Tibial nerve (tissue), 4 donors: ENCODE data around the gene CTU2. TPM values are rescaled to one million over a fixed set of nuclear protein-coding genes. Genes with fewer than 3 reads are reported as not detected.

ENCODE experiments used
- DNase-seq, 2 donors: peaks; one replicate each; pipeline ENCODE4 v3.0.0-alpha.2; 2019; ENCODE audit warnings: low spot score in 2 of 2
- H3K27ac ChIP-seq, 4 donors: fragments of 200-600 bp; sonication (generic) in 3 of 4; one replicate each; pipeline ENCODE4 v1.5.1; 2017 to 2019; ENCODE audit warnings: mild to moderate bottlenecking in 1 of 4
- H3K27me3 ChIP-seq, 2 donors: fragments of 200-600 bp; sonication (generic) in 1 of 2; one replicate each; pipeline versions ENCODE4 v1.5.1 to v1.6.0; 2017 to 2019
- H3K36me3 ChIP-seq, 3 donors: fragments of 200-600 bp; sonication (generic); one replicate each; pipeline ENCODE4 v1.5.1; 2018 to 2019
- H3K4me1 ChIP-seq, 4 donors: fragments of 200-600 bp; sonication (generic) in 3 of 4; one replicate each; pipeline ENCODE4 v1.5.1; 2017 to 2019
- H3K4me3 ChIP-seq, 4 donors: fragments of 200-600 bp; sonication (generic) in 3 of 4; one replicate each; pipeline ENCODE4 v1.5.1; 2017 to 2019; ENCODE audit warnings: mild to moderate bottlenecking in 1 of 4, moderate library complexity in 1 of 4
- H3K9me3 ChIP-seq, 4 donors: fragments of 200-600 bp; sonication (generic) in 3 of 4; one replicate each; pipeline ENCODE4 v1.5.1; 2017 to 2019
- CTCF ChIP-seq, 5 experiments: fragments of 200-600 bp in 3 of 5; fragments of 450-650 bp in 2 of 5; sonication (generic) in 3 of 5; IDR thresholded peaks; one replicate each; pipeline ENCODE4 v1.5.1; 2016 to 2019; ENCODE audit warnings: antibody characterized with exemption in 5 of 5, mild to moderate bottlenecking in 3 of 5, moderate library complexity in 2 of 5
- EP300 ChIP-seq, 2 donors: sonication (generic); formaldehyde crosslinking; IDR thresholded peaks; one replicate each; pipeline ENCODE4 v1.6.1; 2017; ENCODE audit warnings: antibody characterized with exemption in 2 of 2, mild to moderate bottlenecking in 1 of 2
- POLR2A ChIP-seq, 2 donors: fragments of 450-650 bp; IDR thresholded peaks; one replicate each; pipeline ENCODE4 v1.6.1; 2017; ENCODE audit warnings: antibody characterized with exemption in 2 of 2, mild to moderate bottlenecking in 2 of 2, moderate library complexity in 2 of 2
- WGBS, 2 donors: methylation state at CpG; one replicate each; pipeline ENCODE4 v1.1.5; 2018; 5-methylcytosine and 5-hydroxymethylcytosine counted together
- total RNA-seq, 4 donors: library from RNA; depleted of rRNA; stranded (reverse); fragments of >200 nt; gene quantifications; one replicate each; pipeline ENCODE4 v1.1.0, GENCODE V29; 2016

Gene CTU2
- total RNA-seq, 4 donors from 2014 or later: 12.3 to 22.5 (median 12.5) TPM

- no peaks in the 10 kb centered on the region for H3K9me3 ChIP-seq
- peak overlapping the region in 2 of 4 donors; percentile 63 to 72 for H3K27ac ChIP-seq
- H3K4me3 ChIP-seq: no peak overlapping the region
- H3K4me1 ChIP-seq: peaks cover 0 to 26% (median 17%) of the 10 kb centered on the region in 4 donors
- 37 to 45% methylated on average over 7 of the region's 10 CpGs for WGBS, 2 donors
- H3K27me3 ChIP-seq: peaks cover 0 to 87% of the 10 kb centered on the region in 2 donors
- no peak for DNase-seq
- TF ChIP-seq CTCF (IDR thresholded peaks at IDR 0.05): no peak
- TF ChIP-seq POLR2A (IDR thresholded peaks at IDR 0.05): no peak
- no peak for TF ChIP-seq EP300 (IDR thresholded peaks at IDR 0.05)
- H3K36me3 ChIP-seq: no peaks in the 10 kb centered on the region
Measured at GRCh38 chr16:88687254-88687576, 19.1 kb upstream of the CTU2 start.

GRCh38 chr16:88687676-88688012 is 18.7 kb upstream of the CTU2 start:
- no peak overlapping the region for H3K4me3 ChIP-seq
- TF ChIP-seq CTCF (IDR thresholded peaks at IDR 0.05) (no peak), POLR2A (IDR thresholded peaks at IDR 0.05) (no peak), EP300 (IDR thresholded peaks at IDR 0.05) (no peak)
- no peaks in the 10 kb centered on the region for H3K36me3 ChIP-seq
- 66 to 72% methylated on average over 3 of the region's 3 CpGs for WGBS, 2 donors
- peaks cover 0 to 25% (median 17%) of the 10 kb centered on the region in 4 donors for H3K4me1 ChIP-seq
- DNase-seq: no peak
- H3K9me3 ChIP-seq: no peaks in the 10 kb centered on the region
- peaks cover 0 to 84% of the 10 kb centered on the region in 2 donors for H3K27me3 ChIP-seq
- H3K27ac ChIP-seq: peak overlapping the region in 1 of 4 donors; percentile 72

- Histone ChIP-seq H3K36me3 (no peaks in the 10 kb centered on the region), H3K9me3 (no peaks in the 10 kb centered on the region), H3K27me3 (peaks cover 0 to 79% of the 10 kb centered on the region in 2 donors), H3K4me3 (no peak overlapping the region), H3K4me1 (peaks cover 0 to 28% (median 18%) of the 10 kb centered on the region in 4 donors), H3K27ac (no peak overlapping the region)
- 53% methylated on average over 21 to 28 of the region's 28 CpGs for WGBS, 2 donors
- DNase-seq: no peak
- TF ChIP-seq CTCF (IDR thresholded peaks at IDR 0.05) (no peak), EP300 (IDR thresholded peaks at IDR 0.05) (no peak), POLR2A (IDR thresholded peaks at IDR 0.05) (no peak)
Measured at GRCh38 chr16:88688013-88688778, 18.1 kb upstream of the CTU2 start.

GRCh38 chr16:88690341-88691128 is 15.8 kb upstream of the CTU2 start:
- WGBS, 2 donors: 77 to 80% methylated on average over 19 to 20 of the region's 21 CpGs
- no peaks in the 10 kb centered on the region for H3K9me3 ChIP-seq
- H3K27me3 ChIP-seq: peaks cover 0 to 57% of the 10 kb centered on the region in 2 donors

More at GRCh38 chr16:88690341-88691128, 15.8 kb upstream of the CTU2 start:
- Histone ChIP-seq H3K36me3 (peaks cover 0 to 6% (median 0%) of the 10 kb centered on the region in 3 donors), H3K27ac (no peak overlapping the region), H3K4me3 (no peak overlapping the region), H3K4me1 (peaks cover 0 to 28% (median 14%) of the 10 kb centered on the region in 4 donors)
- DNase-seq: no peak
- TF ChIP-seq POLR2A (IDR thresholded peaks at IDR 0.05) (no peak), EP300 (IDR thresholded peaks at IDR 0.05) (no peak), CTCF (IDR thresholded peaks at IDR 0.05) (no peak)
